ENCODE measurements around the gene CABLES2. TPM values are rescaled to one million over a fixed set of nuclear protein-coding genes. Genes with fewer than 3 reads are reported as not detected.

CABLES2 gene
- total and polyA plus RNA-seq, 2 donors (not counting 3 experiments of a cell fraction or from before 2014, with no cell fraction given) = 7.8 to 9.9 TPM

DNA sequence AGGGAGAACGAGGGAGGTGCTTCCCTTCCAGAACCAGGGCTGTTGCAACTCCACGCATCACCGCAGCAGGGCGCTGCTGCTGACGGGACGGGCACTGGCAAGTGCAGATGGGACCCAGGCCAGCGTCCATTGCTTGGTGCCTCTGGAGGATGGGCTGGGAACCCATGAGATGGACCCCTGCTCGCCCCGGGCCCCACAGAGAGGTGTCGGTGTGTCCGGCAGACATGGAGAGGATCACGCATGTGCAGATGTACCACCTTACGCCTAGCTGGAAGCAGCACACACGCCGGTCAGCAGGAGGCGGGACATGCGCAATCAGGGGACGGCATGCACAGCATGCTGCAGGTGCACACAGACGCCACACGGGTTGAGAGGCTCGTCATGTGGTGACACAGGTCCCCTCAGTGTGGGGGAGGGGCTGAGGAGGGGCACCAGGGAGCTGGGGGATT, 5.7 kb downstream of the CABLES2 start:
- Histone ChIP-seq H3K9ac (replicated peaks; ENCODE audit: extremely low read depth, insufficient read depth, low read length) (no peak overlapping the region), H3K79me2 (ENCODE audit: control insufficient read depth, insufficient read depth, low read length) (peaks cover 5% of the 10 kb centered on the region), H3K4me2 (ENCODE audit: insufficient read depth, low read length) (no peak overlapping the region), H4K20me1 (replicated peaks; ENCODE audit: control insufficient read depth, extremely low read depth, insufficient read depth, low read length) (no peaks in the 10 kb centered on the region), H3K27ac (ENCODE audit: insufficient read depth, low read depth, low read length) (no peak overlapping the region), H3K9me1 (replicated peaks; ENCODE audit: control insufficient read depth, extremely low read depth, insufficient read depth, low read length) (no peaks in the 10 kb centered on the region), H2AFZ (ENCODE audit: low read depth, low read length) (no peak overlapping the region), H3K27me3 (ENCODE audit: control insufficient read depth in 2 of 2, insufficient read depth in 2 of 2, low read length in 2 of 2) (no peaks in the 10 kb centered on the region), H3K9me3 (replicated peaks; ENCODE audit: control insufficient read depth, insufficient read depth, low read length) (no peaks in the 10 kb centered on the region), H3K4me3 (replicated peaks in 1 of 3; ENCODE audit: insufficient read depth in 1 of 3, low read depth in 1 of 3, low read length in 3 of 3) (no peak overlapping the region), H3K4me1 (ENCODE audit: control insufficient read depth, extremely low read depth, insufficient read depth, low read length) (peaks cover 5% of the 10 kb centered on the region), H3K36me3 (ENCODE audit: control insufficient read depth in 2 of 2, extremely low read depth in 1 of 2, insufficient read depth in 2 of 2, low read length in 2 of 2) (peaks cover 0 to 1% of the 10 kb centered on the region in 2 experiments)
- CTCF ChIA-PET = interaction anchor here (1.5 kb wide), 1 partner anchor 215 kb away, joined by 5 read pairs; no protein-coding TSS in a partner anchor
- no peak for DNase-seq (ENCODE audit: low read depth, low spot score)
- no TSS peak for BruUV-seq (replicated peaks)
- TF ChIP-seq, protein P1, sequence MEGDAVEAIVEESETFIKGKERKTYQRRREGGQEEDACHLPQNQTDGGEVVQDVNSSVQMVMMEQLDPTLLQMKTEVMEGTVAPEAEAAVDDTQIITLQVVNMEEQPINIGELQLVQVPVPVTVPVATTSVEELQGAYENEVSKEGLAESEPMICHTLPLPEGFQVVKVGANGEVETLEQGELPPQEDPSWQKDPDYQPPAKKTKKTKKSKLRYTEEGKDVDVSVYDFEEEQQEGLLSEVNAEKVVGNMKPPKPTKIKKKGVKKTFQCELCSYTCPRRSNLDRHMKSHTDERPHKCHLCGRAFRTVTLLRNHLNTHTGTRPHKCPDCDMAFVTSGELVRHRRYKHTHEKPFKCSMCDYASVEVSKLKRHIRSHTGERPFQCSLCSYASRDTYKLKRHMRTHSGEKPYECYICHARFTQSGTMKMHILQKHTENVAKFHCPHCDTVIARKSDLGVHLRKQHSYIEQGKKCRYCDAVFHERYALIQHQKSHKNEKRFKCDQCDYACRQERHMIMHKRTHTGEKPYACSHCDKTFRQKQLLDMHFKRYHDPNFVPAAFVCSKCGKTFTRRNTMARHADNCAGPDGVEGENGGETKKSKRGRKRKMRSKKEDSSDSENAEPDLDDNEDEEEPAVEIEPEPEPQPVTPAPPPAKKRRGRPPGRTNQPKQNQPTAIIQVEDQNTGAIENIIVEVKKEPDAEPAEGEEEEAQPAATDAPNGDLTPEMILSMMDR (IDR thresholded peaks at IDR 0.05; ENCODE audit: extremely low read depth in 1 of 2, insufficient read depth in 1 of 2, low read depth in 1 of 2, low read length in 2 of 2) = peak in 1 of 2 donors; percentile 7
- no peak for TF ChIP-seq POLR2AphosphoS5 (IDR thresholded peaks at IDR 0.05; ENCODE audit: insufficient read depth, low read depth, low read length)
- dilution Hi-C loops (cut with MboI; ENCODE audit: extremely low pct_ligation_motif_present, low sequenced_read_pairs) = no loop called here
- intact Hi-C loops (cut with micrococcal nuclease) = no loop called here
- FAIRE-seq = no peak
- POLR2A ChIA-PET = interaction anchor here (0.5 kb wide), 1 partner anchor 15 kb away, joined by 7 read pairs; the partner anchor contains the start of gene RPS21

DNA sequence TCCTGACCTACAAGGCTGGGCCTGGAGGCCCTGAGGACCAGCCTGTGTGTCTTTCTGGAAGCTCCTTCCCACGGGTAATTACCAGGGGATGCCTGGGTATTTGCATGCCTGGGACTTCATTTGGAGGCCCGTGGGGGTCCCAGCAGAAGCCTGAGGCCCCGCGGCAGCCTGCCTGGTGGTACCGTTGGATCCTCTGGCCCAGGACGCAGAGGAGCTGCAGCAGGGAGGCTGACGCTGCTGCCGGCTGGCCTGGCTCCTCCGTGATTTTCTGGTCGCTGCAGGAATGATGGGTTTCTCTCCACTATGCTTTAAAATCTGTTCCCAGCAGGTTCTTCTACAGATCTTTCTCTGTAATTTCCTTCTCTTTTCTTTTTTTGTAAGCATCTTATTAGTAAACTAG, 6.5 kb downstream of the CABLES2 start:
- FAIRE-seq = no peak
- POLR2A ChIA-PET = no interaction called here

More for the DNA sequence above, 6.5 kb downstream of the CABLES2 start:
- H3K27ac ChIP-seq (ENCODE audit: insufficient read depth, low read depth, low read length) = no peak overlapping the region
- no TSS peak for BruUV-seq (replicated peaks)
- no peak overlapping the region for H3K4me2 ChIP-seq (ENCODE audit: insufficient read depth, low read length)
- TF ChIP-seq POLR2A (IDR thresholded peaks at IDR 0.05; ENCODE audit: low read depth, low read length) = no peak
- no peak for TF ChIP-seq JUN (IDR thresholded peaks at IDR 0.05; ENCODE audit: borderline replicate concordance, insufficient read depth, insufficient read length, low read depth)
- no peak for TF ChIP-seq GATA2 (IDR thresholded peaks at IDR 0.05; ENCODE audit: insufficient read depth, insufficient read length, low read depth, low read length)
- TF ChIP-seq EZH2 (IDR thresholded peaks at IDR 0.05; ENCODE audit: borderline replicate concordance, low read depth, low read length, severe bottlenecking) = no peak
- TF ChIP-seq, protein P2, sequence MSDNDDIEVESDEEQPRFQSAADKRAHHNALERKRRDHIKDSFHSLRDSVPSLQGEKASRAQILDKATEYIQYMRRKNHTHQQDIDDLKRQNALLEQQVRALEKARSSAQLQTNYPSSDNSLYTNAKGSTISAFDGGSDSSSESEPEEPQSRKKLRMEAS (IDR thresholded peaks at IDR 0.05; ENCODE audit: insufficient read depth, insufficient read length) = no peak
- no peak for TF ChIP-seq POLR2AphosphoS5 (IDR thresholded peaks at IDR 0.05; ENCODE audit: insufficient read depth, low read depth, low read length)
- TF ChIP-seq FOS (IDR thresholded peaks at IDR 0.05; ENCODE audit: borderline replicate concordance, insufficient read depth, low read length) = no peak
- TF ChIP-seq MYC (IDR thresholded peaks at IDR 0.05; ENCODE audit: low read depth, low read length) = no peak
- TF ChIP-seq, protein P1 (IDR thresholded peaks at IDR 0.05; ENCODE audit: extremely low read depth in 1 of 2, insufficient read depth in 1 of 2, low read depth in 1 of 2, low read length in 2 of 2) = no peak
- H3K9me3 ChIP-seq (replicated peaks; ENCODE audit: control insufficient read depth, insufficient read depth, low read length) = no peaks in the 10 kb centered on the region
- no peak overlapping the region for H3K9ac ChIP-seq (replicated peaks; ENCODE audit: extremely low read depth, insufficient read depth, low read length)
- dilution Hi-C loops (cut with MboI; ENCODE audit: extremely low pct_ligation_motif_present, low sequenced_read_pairs) (no loop called here), intact Hi-C loops (cut with micrococcal nuclease) (no loop called here)
- no peak for DNase-seq (ENCODE audit: low read depth, low spot score)
- no peak overlapping the region for H3K4me3 ChIP-seq (replicated peaks in 1 of 3; ENCODE audit: insufficient read depth in 1 of 3, low read depth in 1 of 3, low read length in 3 of 3)
- H3K9me1 ChIP-seq (replicated peaks; ENCODE audit: control insufficient read depth, extremely low read depth, insufficient read depth, low read length) = no peaks in the 10 kb centered on the region
- no peaks in the 10 kb centered on the region for H3K27me3 ChIP-seq (ENCODE audit: control insufficient read depth in 2 of 2, insufficient read depth in 2 of 2, low read length in 2 of 2)
- H2AFZ ChIP-seq (ENCODE audit: low read depth, low read length) = no peak overlapping the region
- CTCF ChIA-PET = interaction anchor here (0.7 to 1.5 kb wide), 5 partner anchors 10 to 216 kb away, joined by 3 to 5 read pairs (median 5); no protein-coding TSS in a partner anchor
- no peaks in the 10 kb centered on the region for H3K79me2 ChIP-seq (ENCODE audit: control insufficient read depth, insufficient read depth, low read length)
- H3K36me3 ChIP-seq (ENCODE audit: control insufficient read depth in 2 of 2, extremely low read depth in 1 of 2, insufficient read depth in 2 of 2, low read length in 2 of 2) = peaks cover 0 to 1% of the 10 kb centered on the region in 2 experiments
- H4K20me1 ChIP-seq (replicated peaks; ENCODE audit: control insufficient read depth, extremely low read depth, insufficient read depth, low read length) = no peaks in the 10 kb centered on the region
- H3K4me1 ChIP-seq (ENCODE audit: control insufficient read depth, extremely low read depth, insufficient read depth, low read length) = no peaks in the 10 kb centered on the region
